HG03378 (cell line): ENCODE data around the gene LRP2BP.
A peak's percentile ranks its signal among the peaks of the same experiment; 100 is the strongest.
"Not testable (repeated sequence)": the region's sequence is repeated elsewhere in the genome, so short reads cannot be mapped to it uniquely, and the experiment has no call there.

Experiments
- ATAC-seq: cut with Tn5 transposase; IDR thresholded peaks from one replicate; pipeline ENCODE4 v1.9.1; 2021; ENCODE audit warnings: mild to moderate bottlenecking, moderate library complexity; ENCODE audit not compliant: unreplicated experiment

Gene LRP2BP

DNA sequence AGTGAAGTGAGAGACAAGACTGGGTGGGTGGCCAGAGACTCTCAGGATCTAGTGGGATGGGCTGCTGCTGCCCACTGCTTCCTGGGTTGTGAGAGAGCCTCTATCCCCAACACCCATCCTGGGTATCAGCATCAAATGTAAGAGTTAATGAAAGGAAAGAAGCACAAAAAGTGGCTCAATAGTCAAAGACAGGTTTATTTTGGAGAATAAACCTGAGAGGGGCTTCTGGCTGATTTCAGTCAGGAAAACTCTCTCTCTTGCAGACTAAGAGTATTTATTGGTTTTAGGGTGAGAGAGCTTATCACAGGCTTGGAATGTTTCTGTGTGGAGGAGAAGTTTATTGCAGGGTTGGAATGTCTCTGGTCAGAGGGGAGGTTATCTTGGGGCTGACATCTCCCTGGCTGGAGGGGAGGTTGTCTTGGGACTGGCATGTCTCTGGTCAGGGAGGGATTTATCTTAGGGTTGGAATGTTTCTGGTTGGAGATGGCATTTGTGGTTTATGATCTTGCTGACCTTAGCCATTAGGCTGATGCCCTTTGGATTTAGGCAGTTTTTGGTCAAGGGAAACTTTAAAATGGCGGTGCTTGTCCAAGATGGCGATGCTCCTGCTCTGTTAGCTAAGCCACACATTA is 65.7 kb downstream of the LRP2BP start:
- not testable (repeated sequence) for ATAC-seq

DNA sequence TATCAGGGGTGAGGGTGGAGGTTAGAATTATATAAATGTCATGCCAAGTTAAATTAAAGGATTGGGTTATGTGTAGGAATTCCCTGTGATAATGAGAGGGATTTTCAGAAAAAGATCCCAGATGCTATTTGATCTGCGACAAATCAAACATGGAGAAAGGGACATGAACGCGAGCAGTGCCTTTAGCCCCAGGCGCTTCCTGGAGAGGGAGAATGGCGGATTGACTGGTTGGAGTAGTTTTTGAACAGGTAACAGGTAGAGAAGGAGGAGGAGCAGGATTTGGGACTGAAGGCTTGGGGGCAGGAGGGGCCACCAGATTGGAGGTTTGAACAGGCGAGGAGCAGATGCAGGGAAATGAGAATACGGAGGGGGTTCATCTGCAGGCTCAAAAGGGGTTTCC is 67.1 kb downstream of the LRP2BP start:
- no peak for ATAC-seq

DNA sequence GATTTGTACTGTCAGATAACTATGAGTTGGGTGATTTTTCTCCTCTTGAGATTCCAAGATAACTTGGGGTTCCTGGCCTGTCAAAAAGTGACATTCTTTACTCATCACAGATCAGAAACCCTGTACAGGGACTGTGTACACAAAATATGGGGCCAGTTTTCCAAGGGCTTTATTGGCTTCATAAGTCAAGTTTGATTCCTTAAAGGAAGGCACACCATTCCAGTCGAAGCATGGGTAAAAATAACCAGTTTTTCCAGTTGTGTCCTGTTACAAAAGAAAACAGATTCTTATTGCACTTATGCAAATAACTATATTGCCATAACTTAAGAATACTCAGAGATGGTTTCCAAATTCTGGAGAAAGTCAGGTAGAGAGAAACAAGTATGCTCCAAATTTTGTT is 70.0 kb downstream of the LRP2BP start:
- not testable (repeated sequence) for ATAC-seq

DNA sequence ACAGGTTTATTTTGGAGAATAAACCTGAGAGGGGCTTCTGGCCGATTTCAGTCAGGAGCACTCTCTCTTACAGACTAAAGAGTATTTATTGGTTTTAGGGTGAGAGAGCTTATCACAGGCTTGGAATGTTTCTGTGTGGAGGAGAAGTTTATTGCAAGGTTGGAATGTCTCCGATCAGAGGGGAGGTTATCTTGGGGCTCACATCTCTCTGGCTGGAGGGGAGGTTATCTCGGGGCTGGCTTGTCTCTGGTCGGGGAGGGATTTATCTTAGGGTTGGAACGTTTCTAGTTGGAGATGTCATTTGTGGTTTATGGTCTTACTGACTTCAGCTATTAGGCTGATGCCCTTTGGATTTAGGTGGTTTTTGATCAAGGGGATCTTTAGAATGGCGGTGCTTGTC is 71.4 kb downstream of the LRP2BP start:
- not testable (repeated sequence) for ATAC-seq

DNA sequence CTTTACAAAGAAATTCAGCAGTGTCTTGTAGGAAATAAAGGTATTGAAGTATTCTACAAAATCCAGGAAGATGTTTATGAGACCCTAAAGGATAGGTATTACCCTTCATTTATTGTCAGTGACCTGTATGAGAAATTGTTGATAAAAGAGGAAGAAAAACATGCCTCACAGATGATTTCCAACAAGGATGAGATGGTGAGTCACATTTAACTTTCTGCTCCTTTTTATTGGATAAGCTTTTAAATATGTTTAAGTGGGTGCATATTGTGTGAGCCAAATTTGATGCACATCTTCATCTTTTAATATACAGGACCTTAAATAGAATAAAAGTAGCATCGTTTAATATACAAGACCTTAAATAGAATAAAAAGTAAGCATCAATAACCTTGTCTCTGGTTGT is 72.1 kb downstream of the LRP2BP start:
- no peak for ATAC-seq

DNA sequence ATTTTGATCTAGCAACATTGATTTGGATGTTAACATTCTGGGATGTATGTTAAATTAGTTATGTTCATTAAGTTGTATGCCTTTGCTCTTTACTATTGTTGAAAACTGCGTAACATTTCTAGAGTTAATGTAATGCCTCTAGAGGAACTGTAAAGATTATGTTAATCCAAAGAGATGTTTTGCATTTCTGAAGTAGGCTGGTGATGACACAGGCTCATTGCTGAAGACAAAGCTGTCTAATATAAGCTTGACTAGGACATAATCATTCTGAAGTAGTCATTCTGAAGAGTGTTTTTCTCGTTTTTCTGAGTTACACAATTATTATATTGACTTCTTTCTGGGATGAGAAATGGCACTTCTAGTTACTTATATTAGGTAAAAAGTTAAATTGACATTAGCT is 72.9 kb downstream of the LRP2BP start:
- no peak for ATAC-seq

DNA sequence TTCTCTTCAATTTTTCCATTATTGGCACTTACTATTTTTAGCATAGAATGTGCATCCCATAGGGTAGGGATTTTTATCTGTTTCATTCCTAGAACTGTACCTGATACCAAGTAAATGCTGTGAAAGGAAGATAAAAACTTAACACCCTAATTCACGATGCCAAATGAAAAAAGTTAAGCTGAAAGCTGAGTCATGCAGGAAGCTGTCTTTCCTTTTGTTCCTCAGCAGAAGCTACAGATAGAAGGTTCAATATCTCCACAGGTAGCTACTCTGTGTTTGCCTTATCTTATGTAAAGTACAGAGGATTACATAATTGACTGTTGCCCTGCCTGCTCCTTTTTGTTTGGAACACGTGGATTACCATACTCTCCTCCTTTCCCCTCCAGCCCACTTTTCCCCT is 77.0 kb downstream of the LRP2BP start:
- ATAC-seq, result peak; percentile 45

DNA sequence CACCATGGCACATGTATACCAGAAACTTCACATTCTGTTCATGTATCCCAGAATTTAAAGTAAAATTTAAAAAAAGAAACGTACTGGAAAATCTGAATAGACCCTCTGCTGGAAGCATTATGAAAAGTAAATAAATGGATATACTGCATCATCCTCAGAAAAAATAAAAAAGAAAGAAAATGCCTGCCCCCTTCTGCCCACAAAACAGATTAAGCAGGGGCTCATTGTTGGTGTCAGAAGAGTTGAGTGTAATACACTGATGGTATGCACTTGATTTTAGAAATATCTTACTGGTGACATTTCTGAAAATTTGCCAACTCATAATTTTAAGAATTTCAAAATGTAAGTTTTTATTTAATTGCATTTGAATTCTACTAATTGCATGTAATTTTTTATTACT is 77.8 kb downstream of the LRP2BP start:
- ATAC-seq, result no peak

DNA sequence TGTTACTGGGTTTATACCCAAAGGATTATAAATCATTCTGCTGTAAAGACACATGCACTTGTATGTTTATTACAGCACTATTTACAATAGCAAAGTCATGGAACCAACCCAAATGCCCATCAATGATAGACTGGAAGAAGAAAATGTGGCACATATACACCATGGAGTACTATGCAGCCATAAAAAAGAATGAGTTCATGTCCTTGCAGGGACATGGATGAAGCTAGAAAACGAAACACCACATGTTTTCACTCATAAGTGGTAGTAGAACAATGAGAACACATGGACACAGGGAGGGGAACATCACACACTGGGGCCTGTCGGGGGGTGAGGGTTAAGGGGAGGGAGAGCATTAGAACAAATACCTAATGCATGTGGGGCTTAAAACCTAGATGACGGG is 78.3 kb downstream of the LRP2BP start:
- not testable (repeated sequence) for ATAC-seq
